Natural killer cell (primary cell): ENCODE results near the gene DIAPH2. TPM values are rescaled to one million over a fixed set of nuclear protein-coding genes. Genes with fewer than 3 reads are reported as not detected.

ENCODE experiments used
- ATAC-seq, 3 donors: fragments of 150-1000 bp in 2 of 3; fragments of 200-7000 bp in 1 of 3; cut with Tn5 transposase; 1 replicate in 1 of 3; 2 replicates in 2 of 3; pipeline ENCODE4 v1.10.0; 2021; ENCODE audit warnings: mild to moderate bottlenecking in 2 of 3, moderate library complexity in 2 of 3
- DNase-seq, 2 donors: peaks; one replicate each; pipeline versions ENCODE4 v3.0.0 to v3.0.0-alpha.2; 2013 to 2021; ENCODE audit warnings: mixed read lengths in 1 of 2
- H3K27ac ChIP-seq: one replicate; pipeline ENCODE4 v1.5.1; 2013; ENCODE audit warnings: mild to moderate bottlenecking, low read length
- H3K27me3 ChIP-seq: one replicate; pipeline ENCODE4 v1.6.1; 2013; ENCODE audit warnings: low read length; ENCODE audit not compliant: control insufficient read depth, insufficient read depth
- H3K36me3 ChIP-seq: one replicate; pipeline ENCODE4 v1.6.1; 2013; ENCODE audit warnings: low read length; ENCODE audit not compliant: control insufficient read depth, insufficient read depth
- H3K4me1 ChIP-seq: one replicate; pipeline ENCODE4 v1.6.1; 2013; ENCODE audit warnings: low read length; ENCODE audit not compliant: control insufficient read depth, insufficient read depth
- H3K4me3 ChIP-seq: one replicate; pipeline ENCODE4 v1.5.1; 2013; ENCODE audit warnings: low read length
- H3K9me3 ChIP-seq: one replicate; pipeline ENCODE4 v1.6.1; 2013; ENCODE audit warnings: low read length; ENCODE audit not compliant: control insufficient read depth, insufficient read depth
- H3K27ac Mint-ChIP-seq, 2 donors: one replicate each; pipeline ENCODE4 v1.8.0; 2022; ENCODE audit warnings: mild to moderate bottlenecking in 2 of 2, mixed read lengths in 2 of 2, moderate library complexity in 1 of 2
- H3K27me3 Mint-ChIP-seq, 2 donors: one replicate each; pipeline ENCODE4 v1.8.0; 2022; ENCODE audit warnings: low read depth in 2 of 2, mixed read lengths in 2 of 2
- H3K36me3 Mint-ChIP-seq: one replicate; pipeline ENCODE4 v1.8.0; 2022; ENCODE audit warnings: mixed read lengths
- H3K4me1 Mint-ChIP-seq, 2 donors: one replicate each; pipeline ENCODE4 v1.8.0; 2022; ENCODE audit warnings: mixed read lengths in 2 of 2
- H3K4me3 Mint-ChIP-seq: one replicate; pipeline ENCODE4 v1.8.0; 2022; ENCODE audit warnings: mild to moderate bottlenecking, moderate library complexity, mixed read lengths
- H3K9me3 Mint-ChIP-seq, 2 donors: one replicate each; pipeline ENCODE4 v1.8.0; 2022; ENCODE audit warnings: mixed read lengths in 2 of 2
- WGBS: methylation state at CpG from one replicate; pipeline ENCODE4 v1.1.7; 2013; ENCODE audit warnings: missing lambda C conversion rate; ENCODE audit not compliant: insufficient coverage; 5-methylcytosine and 5-hydroxymethylcytosine counted together
- intact Hi-C: fragments of 100-400 bp; cut with micrococcal nuclease; formaldehyde crosslinking; loops from one replicate; pipeline ENCODE4 v1.14.2; 2022
- total RNA-seq, 4 donors: library from RNA; stranded (reverse); fragments of 120-200 nt in 1 of 4; gene quantifications; one replicate each; pipeline versions ENCODE4 v1.2.3 to v1.2.4, GENCODE V29; 2013 to 2022
- TF ChIP-seq, protein P1 (sequence below): fragments of 200-600 bp; IDR thresholded peaks from one replicate; pipeline ENCODE4 v1.8.0; 2022; ENCODE audit warnings: antibody characterized with exemption

Gene DIAPH2
- total RNA-seq, 3 donors from 2014 or later (not counting 1 experiment from before 2014, with no cell fraction given) = 17.0 to 18.2 (median 17.0) TPM

DNA sequence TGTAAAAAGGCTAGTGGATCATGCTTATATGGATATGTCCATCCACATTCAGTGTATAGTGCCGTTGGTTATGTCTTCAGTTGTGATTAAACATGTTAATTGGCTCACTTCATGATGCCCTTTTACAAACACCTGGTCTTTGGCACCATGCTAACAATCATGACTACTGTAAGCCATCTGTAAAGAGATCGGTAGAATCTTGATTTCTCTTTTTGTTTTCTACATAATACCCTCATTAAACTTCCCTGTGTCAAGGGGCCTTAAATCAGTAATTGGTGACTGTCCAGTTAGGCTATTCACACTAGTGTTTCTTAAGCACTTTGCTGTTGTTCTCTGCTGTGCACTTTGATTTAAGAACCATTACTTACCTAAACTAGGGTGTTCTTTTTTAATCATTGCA is 674.3 kb downstream of the DIAPH2 start:
- no peaks in the 10 kb centered on the region for H3K27me3 ChIP-seq
- intact Hi-C loops = no loop called here
- Mint-ChIP-seq H3K9me3 (no peaks in the 10 kb centered on the region), H3K27me3 (no peaks in the 10 kb centered on the region), H3K36me3 (no peaks in the 10 kb centered on the region), H3K27ac (no peak overlapping the region), H3K4me3 (no peak overlapping the region), H3K4me1 (no peaks in the 10 kb centered on the region)
- ATAC-seq = no peak
- H3K9me3 ChIP-seq = no peaks in the 10 kb centered on the region
- no peaks in the 10 kb centered on the region for H3K36me3 ChIP-seq
- no peak for DNase-seq
- no CpG with 5 or more reads among the region's 2 CpGs for WGBS
- H3K4me3 ChIP-seq = no peak overlapping the region
- no peak overlapping the region for H3K27ac ChIP-seq
- no peaks in the 10 kb centered on the region for H3K4me1 ChIP-seq
- TF ChIP-seq, protein P1, sequence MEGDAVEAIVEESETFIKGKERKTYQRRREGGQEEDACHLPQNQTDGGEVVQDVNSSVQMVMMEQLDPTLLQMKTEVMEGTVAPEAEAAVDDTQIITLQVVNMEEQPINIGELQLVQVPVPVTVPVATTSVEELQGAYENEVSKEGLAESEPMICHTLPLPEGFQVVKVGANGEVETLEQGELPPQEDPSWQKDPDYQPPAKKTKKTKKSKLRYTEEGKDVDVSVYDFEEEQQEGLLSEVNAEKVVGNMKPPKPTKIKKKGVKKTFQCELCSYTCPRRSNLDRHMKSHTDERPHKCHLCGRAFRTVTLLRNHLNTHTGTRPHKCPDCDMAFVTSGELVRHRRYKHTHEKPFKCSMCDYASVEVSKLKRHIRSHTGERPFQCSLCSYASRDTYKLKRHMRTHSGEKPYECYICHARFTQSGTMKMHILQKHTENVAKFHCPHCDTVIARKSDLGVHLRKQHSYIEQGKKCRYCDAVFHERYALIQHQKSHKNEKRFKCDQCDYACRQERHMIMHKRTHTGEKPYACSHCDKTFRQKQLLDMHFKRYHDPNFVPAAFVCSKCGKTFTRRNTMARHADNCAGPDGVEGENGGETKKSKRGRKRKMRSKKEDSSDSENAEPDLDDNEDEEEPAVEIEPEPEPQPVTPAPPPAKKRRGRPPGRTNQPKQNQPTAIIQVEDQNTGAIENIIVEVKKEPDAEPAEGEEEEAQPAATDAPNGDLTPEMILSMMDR = no peak

DNA sequence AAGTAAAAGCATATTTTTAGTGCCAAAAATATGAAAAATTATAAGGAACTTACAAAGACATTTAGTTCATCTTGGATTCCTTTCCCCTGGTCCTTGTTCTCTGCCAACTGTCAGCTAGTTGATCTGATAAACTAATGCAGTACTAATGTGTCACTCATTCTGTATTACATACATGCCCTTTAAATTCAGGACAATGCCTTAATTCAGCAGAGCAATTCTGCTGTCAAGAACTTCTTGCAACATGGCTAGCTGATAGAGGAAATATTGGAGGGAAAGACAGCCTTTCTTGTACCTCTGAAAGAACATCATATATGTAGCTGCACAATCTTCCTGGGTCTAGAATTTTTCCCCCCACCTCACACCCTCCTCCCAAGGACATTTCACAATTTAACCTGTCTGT is 679.2 kb downstream of the DIAPH2 start:
- no peaks in the 10 kb centered on the region for H3K27me3 Mint-ChIP-seq
- H3K4me3 Mint-ChIP-seq = no peak overlapping the region
- Histone ChIP-seq H3K27ac (no peak overlapping the region), H3K9me3 (no peaks in the 10 kb centered on the region), H3K36me3 (no peaks in the 10 kb centered on the region), H3K4me3 (no peak overlapping the region), H3K4me1 (no peaks in the 10 kb centered on the region), H3K27me3 (no peaks in the 10 kb centered on the region)
- DNase-seq (no peak), ATAC-seq (no peak)
- TF ChIP-seq, protein P1 = no peak
- intact Hi-C loops = no loop called here
- no peaks in the 10 kb centered on the region for H3K9me3 Mint-ChIP-seq
- no peaks in the 10 kb centered on the region for H3K4me1 Mint-ChIP-seq
- H3K27ac Mint-ChIP-seq = no peak overlapping the region
- no peaks in the 10 kb centered on the region for H3K36me3 Mint-ChIP-seq

DNA sequence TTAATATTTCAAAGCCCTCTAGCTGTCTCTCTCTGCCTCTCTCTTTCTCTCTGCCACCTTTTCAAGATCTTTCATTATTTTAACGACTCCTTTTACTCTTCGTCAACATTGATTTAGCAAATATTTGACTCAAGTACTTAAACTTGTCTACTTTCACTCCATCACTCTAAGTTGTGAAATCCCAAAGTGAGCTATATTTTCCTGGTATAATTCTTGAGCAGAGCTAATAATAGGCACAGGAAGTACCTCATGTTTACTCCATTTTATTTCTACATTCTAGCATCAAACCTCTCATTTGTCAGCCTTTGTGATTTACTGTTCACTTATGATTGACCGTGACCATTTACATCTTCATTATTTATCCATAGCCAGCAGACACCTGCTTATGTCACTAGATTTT is 681.6 kb downstream of the DIAPH2 start:
- WGBS = 96% methylated on average over 2 of the region's 3 CpGs
- intact Hi-C loops = no loop called here

DNA sequence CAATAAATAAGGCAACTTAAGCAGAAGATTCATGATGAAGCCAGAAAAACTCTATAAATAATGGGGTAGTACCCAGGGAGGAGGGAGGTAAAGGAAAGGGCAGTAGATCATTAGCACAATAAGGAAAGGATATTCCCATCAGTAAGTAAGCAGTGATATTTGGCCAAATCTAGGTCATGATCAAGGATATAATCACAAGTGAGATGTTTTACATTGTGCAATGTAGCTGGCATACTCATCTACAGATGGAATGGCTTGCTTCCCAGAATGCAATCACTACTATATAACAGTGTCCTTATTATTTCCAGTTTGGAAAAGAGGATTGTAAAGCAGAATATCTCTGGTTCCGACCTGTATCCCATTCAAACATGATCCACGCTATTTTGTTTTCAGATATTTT is 682.5 kb downstream of the DIAPH2 start:
- no peak overlapping the region for H3K4me3 Mint-ChIP-seq
- H3K27me3 Mint-ChIP-seq = no peaks in the 10 kb centered on the region
- ATAC-seq (no peak), DNase-seq (no peak)
- H3K4me3 ChIP-seq = no peak overlapping the region
- no peaks in the 10 kb centered on the region for H3K4me1 Mint-ChIP-seq
- TF ChIP-seq, protein P1 = no peak
- no CpG with 5 or more reads among the region's 2 CpGs for WGBS
- no peaks in the 10 kb centered on the region for H3K9me3 Mint-ChIP-seq
- no peaks in the 10 kb centered on the region for H3K27me3 ChIP-seq
- H3K27ac ChIP-seq = no peak overlapping the region
- no peaks in the 10 kb centered on the region for H3K36me3 Mint-ChIP-seq
- no peaks in the 10 kb centered on the region for H3K36me3 ChIP-seq
- H3K27ac Mint-ChIP-seq = no peak overlapping the region
- intact Hi-C loops = no loop called here
- no peaks in the 10 kb centered on the region for H3K9me3 ChIP-seq
- H3K4me1 ChIP-seq = no peaks in the 10 kb centered on the region

More for the DNA sequence above, 681.6 kb downstream of the DIAPH2 start:
- no peaks in the 10 kb centered on the region for H3K4me1 Mint-ChIP-seq
- no peaks in the 10 kb centered on the region for H3K36me3 Mint-ChIP-seq
- Histone ChIP-seq H3K4me1 (no peaks in the 10 kb centered on the region), H3K36me3 (no peaks in the 10 kb centered on the region), H3K9me3 (no peaks in the 10 kb centered on the region), H3K27me3 (no peaks in the 10 kb centered on the region), H3K27ac (no peak overlapping the region), H3K4me3 (no peak overlapping the region)
- ATAC-seq (no peak), DNase-seq (no peak)
- H3K27ac Mint-ChIP-seq = no peak overlapping the region
- H3K27me3 Mint-ChIP-seq = no peaks in the 10 kb centered on the region
- TF ChIP-seq, protein P1 = no peak
- no peaks in the 10 kb centered on the region for H3K9me3 Mint-ChIP-seq
- H3K4me3 Mint-ChIP-seq = no peak overlapping the region
